RPMI8226 (cell line): ENCODE data around the gene ARHGEF10L.
A peak's percentile ranks its signal among the peaks of the same experiment; 100 is the strongest.
"Not testable (repeated sequence)": the region's sequence is repeated elsewhere in the genome, so short reads cannot be mapped to it uniquely, and the experiment has no call there.

Source experiments
- DNase-seq: peaks from one replicate; pipeline ENCODE4 v3.0.0-alpha.2; 2015

Gene ARHGEF10L

GRCh38 chr1:17616731-17617279, 77.3 kb downstream of the ARHGEF10L start:
- DNase-seq, result no peak

GRCh38 chr1:17617787-17618557, 78.5 kb downstream of the ARHGEF10L start:
- DNase-seq, result no peak

- DNase-seq, result no peak
Observed at GRCh38 chr1:17618558-17619247, 79.2 kb downstream of the ARHGEF10L start.

DNA sequence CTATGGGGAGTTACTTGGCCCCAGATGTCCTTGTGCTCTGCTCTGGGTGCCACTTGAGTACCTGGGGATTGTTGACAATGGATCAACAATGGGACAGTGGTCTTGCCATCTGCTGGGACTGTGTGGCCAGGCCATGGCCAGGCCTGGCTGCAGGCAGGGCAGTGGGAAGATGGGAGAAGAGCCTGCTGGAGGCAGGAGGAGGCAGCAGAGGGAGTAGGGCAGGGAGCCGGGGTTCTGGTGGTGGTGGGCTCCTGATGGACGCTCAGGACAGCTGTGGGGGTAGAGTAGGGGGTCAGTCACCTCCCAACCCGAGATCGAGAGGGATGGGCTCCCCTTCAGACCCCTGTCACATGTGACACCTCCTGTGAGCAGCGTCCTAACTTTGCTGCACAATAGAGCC, 81.0 kb downstream of the ARHGEF10L start:
- DNase-seq, result no peak

DNA sequence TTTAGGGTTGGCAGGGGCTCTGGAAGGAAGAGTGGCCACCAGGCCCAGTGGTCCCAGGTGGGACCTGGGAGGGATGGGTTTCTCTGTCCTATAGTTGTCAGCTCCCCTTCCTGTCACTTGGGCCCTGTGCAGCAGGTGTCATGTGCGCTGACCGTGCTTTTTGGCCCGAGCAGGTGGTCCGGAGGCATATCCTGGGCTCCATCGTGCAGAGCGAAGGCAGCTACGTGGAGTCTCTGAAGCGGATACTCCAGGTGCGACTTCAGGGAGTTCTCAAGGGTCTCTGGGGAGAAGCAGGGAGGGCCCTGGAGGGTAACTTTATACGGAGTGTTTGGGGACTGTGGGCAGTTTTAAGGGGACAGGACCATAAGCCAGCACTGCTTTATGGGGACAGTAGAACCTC, 82.2 kb downstream of the ARHGEF10L start:
- no peak for DNase-seq

DNA sequence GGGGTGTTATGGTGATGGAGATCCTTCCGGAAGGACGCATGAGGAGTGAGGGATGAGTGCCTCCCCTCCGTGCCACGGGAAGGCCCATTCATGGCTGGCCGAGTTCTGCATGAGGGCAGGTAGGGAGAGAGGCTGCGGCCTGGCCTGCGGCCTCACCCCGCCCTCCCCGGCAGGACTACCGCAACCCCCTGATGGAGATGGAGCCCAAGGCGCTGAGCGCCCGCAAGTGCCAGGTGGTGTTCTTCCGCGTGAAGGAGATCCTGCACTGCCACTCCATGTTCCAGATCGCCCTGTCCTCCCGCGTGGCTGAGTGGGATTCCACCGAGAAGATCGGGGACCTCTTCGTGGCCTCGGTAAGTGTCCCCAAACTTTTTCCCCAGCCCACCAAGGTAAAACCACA, 83.3 kb downstream of the ARHGEF10L start:
- no peak for DNase-seq

- peak; percentile 71 for DNase-seq
Observed at GRCh38 chr1:17624611-17625233, 85.2 kb downstream of the ARHGEF10L start.

DNA sequence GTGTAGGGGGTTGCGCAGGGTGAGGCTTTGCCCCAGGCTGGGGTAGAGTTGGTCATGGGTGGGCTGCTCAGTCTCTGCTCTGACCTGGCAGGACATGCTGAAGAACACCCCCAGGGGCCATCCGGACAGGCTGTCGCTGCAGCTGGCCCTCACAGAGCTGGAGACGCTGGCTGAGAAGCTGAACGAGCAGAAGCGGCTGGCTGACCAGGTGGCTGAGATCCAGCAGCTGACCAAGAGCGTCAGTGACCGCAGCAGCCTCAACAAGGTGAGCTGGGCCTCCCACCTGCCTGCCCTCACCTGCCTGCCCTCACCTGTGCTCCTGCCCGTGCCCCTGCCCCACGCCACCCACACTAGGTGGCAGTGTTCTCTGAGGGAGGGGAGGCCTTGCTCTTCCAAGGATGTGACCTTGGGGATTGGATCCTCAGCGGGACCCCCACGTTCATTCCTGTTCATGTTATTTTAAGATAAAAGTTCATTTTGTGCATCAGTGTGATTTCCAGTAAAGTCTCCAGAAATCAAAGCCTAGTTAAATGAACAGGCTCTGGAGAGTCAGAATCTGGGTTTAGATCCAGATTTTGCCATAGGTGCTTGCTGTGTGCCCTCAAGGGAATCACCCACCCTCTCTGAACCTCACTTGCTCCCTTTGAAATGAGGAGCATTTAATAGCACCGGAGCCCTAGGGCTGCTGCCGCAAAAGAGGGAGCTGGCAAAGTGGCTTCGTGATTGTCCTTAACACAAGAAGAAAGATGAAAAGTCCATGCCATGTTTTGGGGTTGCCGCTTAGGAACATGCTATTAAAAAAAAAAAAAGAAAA, 87.9 kb downstream of the ARHGEF10L start:
- DNase-seq, result no peak

DNA sequence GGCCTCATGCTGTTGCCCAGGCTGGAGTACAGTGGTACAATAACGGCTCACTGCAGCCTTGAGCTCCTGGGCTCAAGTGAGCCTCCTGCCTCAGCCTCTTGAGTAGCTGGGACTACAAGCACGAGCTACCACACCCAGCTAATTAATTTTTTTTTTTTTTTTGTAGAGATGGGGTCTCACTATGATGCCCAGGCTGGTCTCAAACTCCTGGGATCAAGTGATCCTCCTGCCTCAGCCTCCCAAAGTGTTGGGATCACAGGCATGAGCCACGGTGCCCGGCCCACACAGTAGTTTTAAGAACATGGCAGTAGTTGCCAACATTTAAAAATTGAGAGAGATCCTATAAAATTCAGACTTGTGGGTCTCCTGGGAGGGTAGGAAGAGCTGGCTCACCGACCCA, 89.5 kb downstream of the ARHGEF10L start:
- DNase-seq, result not testable (repeated sequence)

GRCh38 chr1:17629460-17629859, 90.0 kb downstream of the ARHGEF10L start:
- no peak for DNase-seq

- peak; percentile 53 for DNase-seq
Observed at GRCh38 chr1:17630048-17630830, 90.7 kb downstream of the ARHGEF10L start.

- DNase-seq, result no peak
Observed at GRCh38 chr1:17630986-17631385, 91.5 kb downstream of the ARHGEF10L start.

DNA sequence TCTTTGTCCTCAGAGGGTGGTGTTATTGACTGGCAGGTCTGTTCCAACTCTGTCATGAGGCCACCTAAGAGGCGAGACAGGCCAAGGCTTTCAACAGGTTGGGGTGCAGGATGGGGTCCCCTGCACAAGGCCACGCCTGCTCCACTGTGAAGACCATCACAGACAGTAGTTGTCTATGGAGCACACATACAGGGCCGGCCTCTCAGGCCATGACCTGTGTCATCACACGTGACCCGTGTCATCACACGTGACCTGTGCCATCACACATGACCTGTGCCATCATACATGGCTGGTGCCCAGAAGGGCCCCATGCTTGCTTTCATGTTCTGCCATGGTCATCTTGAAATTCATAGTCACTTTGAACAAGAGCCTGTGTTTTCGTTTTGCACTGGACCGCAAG, 91.9 kb downstream of the ARHGEF10L start:
- no peak for DNase-seq

GRCh38 chr1:17632106-17632505, 92.6 kb downstream of the ARHGEF10L start:
- no peak for DNase-seq

GRCh38 chr1:17632541-17633184, 93.2 kb downstream of the ARHGEF10L start:
- DNase-seq, result no peak

DNA sequence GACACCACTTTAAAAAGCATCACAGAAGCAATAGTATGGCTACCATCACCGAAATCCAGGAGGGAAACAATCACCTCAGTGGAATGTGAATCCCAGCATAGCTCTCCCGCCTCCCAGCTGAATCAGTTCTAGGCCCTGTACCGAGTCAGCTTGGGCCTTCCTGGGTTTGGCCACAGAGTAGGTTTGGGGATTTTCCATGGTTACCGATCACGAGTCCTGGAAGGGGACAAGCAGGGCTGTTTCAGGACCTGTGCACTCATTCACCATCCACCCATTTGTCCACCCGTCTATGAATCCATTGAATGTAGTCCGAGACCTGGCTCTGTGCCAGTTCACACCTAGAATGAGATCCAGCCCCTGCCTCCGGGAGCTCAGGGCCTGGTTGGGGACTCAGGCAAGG, 94.2 kb downstream of the ARHGEF10L start:
- no peak for DNase-seq

GRCh38 chr1:17635276-17635675, 95.8 kb downstream of the ARHGEF10L start:
- DNase-seq, result no peak

DNA sequence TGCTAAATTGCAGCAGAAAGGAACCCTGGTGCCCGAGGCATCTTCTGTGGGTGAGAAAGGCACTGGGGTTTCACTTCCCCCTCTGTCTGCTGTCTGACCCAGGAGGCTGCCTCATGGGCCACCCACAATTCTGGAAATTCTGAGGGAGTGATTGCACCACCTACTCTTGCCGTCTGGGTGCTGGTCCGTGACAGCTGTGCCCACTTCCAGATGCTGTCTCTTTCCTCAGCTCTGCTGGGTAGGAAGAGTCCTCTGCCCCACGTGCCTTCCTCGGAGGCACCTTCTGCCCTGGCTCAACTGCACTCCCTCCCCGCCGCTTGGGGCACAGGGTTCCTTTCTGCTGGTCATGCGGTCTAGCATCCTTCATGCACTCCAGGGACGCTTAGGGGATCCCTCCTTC, 96.3 kb downstream of the ARHGEF10L start:
- DNase-seq, result peak; percentile 92

DNA sequence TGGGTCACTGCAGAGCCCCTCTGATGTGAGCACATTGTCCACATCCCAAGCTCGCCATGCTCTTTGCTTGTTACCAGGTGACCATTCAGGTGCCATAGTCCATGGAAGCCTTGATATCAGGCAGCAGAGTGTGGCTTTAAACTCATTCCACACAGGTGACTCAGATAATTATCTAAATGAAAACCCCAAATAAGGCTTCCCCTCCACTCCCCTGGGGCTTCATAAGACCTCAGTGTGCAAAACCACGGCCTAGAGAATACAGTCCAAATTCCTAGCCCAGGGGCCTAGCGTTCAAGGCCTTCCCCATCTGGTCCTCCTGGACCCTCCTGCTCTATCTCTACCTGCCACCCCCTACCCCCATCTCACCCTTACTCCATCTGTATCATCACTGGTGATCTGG, 97.1 kb downstream of the ARHGEF10L start:
- no peak for DNase-seq

GRCh38 chr1:17637055-17637454, 97.6 kb downstream of the ARHGEF10L start:
- no peak for DNase-seq

- no peak for DNase-seq
Observed at GRCh38 chr1:17639703-17640340, 100.3 kb downstream of the ARHGEF10L start.
